Tibial artery (tissue), 4 donors: Measurements from ENCODE around the gene MTARC2.

ENCODE experiments used
- DNase-seq, 2 donors: peaks; one replicate each; pipeline ENCODE4 v3.0.0-alpha.2; 2019
- H3K27ac ChIP-seq, 2 donors: fragments of 200-600 bp; sonication (generic) in 1 of 2; 1 replicate in 1 of 2; 2 replicates in 1 of 2; pipeline ENCODE4 v1.5.1; 2018 to 2019; ENCODE audit warnings: mild to moderate bottlenecking in 1 of 2
- H3K27me3 ChIP-seq, 2 donors: fragments of 200-600 bp; sonication (generic) in 1 of 2; one replicate each; pipeline versions ENCODE4 v1.5.1 to v1.6.0; 2016 to 2019
- H3K36me3 ChIP-seq, 3 donors: fragments of 200-600 bp; sonication (generic) in 2 of 3; one replicate each; pipeline ENCODE4 v1.5.1; 2016 to 2019; ENCODE audit warnings: mild to moderate bottlenecking in 2 of 3
- H3K4me1 ChIP-seq, 4 donors: fragments of 200-600 bp; sonication (generic) in 2 of 4; 1 replicate in 3 of 4; 2 replicates in 1 of 4; pipeline ENCODE4 v1.5.1; 2016 to 2019
- H3K4me3 ChIP-seq, 2 donors: fragments of 200-600 bp; sonication (generic) in 1 of 2; 1 replicate in 1 of 2; 2 replicates in 1 of 2; pipeline ENCODE4 v1.5.1; 2018 to 2019; ENCODE audit warnings: mild to moderate bottlenecking in 2 of 2
- H3K9me3 ChIP-seq, 3 donors: fragments of 200-600 bp; sonication (generic) in 1 of 3; one replicate each; pipeline ENCODE4 v1.5.1; 2016 to 2019
- CTCF ChIP-seq, 2 experiments: fragments of 200-600 bp in 1 of 2; fragments of 450-650 bp in 1 of 2; IDR thresholded peaks; one replicate each; pipeline ENCODE4 v1.5.1; 2017 to 2019; ENCODE audit warnings: antibody characterized with exemption in 2 of 2, mild to moderate bottlenecking in 1 of 2, moderate library complexity in 1 of 2
- intact Hi-C: fragments of 100-400 bp; cut with DNase I; formaldehyde crosslinking; loops from one replicate; pipeline ENCODE4 v1.15.0; 2023; ENCODE audit warnings: low total_unique reads

The MTARC2 gene

DNA sequence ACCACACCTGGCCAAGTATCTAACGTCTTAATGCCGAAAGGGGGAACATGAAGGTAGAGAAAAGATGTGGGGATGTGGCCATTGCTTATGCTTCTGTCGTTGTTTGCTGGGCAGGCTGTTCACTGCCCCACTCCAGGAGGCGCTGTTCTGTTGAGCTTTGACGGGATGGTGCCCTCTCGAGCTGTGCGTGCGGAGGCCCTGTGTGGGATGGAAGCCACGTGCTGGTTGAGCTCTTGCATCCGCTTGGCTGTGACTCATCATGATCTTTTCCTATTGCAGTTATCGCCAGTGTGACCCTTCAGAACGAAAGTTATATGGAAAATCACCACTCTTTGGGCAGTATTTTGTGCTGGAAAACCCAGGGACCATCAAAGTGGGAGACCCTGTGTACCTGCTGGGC is 64.9 kb downstream of the MTARC2 start:
- Histone ChIP-seq H3K36me3 (peaks cover 0 to 39% (median 4%) of the 10 kb centered on the region in 3 donors), H3K4me1 (peaks cover 0 to 6% (median 3%) of the 10 kb centered on the region in 4 donors), H3K27me3 (no peaks in the 10 kb centered on the region), H3K27ac (no peak overlapping the region), H3K9me3 (no peaks in the 10 kb centered on the region), H3K4me3 (no peak overlapping the region)
- intact Hi-C loops = no loop called here
- no peak for TF ChIP-seq CTCF (IDR thresholded peaks at IDR 0.05)
- no peak for DNase-seq

GRCh38 chr1:220815409-220815808 is 67.3 kb downstream of the MTARC2 start:
- no peak for DNase-seq
- intact Hi-C loops = no loop called here
- Histone ChIP-seq H3K27me3 (no peaks in the 10 kb centered on the region), H3K9me3 (no peaks in the 10 kb centered on the region), H3K27ac (no peak overlapping the region), H3K4me3 (no peak overlapping the region), H3K4me1 (peaks cover 0 to 23% (median 13%) of the 10 kb centered on the region in 4 donors), H3K36me3 (peaks cover 0 to 39% (median 4%) of the 10 kb centered on the region in 3 donors)
- TF ChIP-seq CTCF (IDR thresholded peaks at IDR 0.05) = no peak

DNA sequence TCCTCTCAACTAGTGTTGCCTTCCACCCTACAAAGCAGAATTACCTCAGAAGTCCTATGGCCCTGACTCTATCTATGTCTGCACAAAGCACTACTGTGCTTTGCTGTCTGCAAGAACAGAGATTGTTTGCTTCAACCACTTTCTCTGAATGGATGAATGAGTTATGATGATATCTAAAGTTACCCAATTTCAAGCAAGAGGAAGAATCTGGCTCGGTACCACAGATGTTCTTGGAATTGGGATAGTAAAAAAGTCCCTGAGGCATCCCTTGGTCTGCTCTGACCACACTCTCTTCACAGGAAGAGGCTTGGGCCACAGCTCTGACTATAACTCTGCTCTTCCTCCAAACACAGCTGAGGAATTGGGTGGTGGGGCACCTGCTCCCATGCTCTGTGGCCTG is 69.8 kb downstream of the MTARC2 start:
- Histone ChIP-seq H3K9me3 (no peaks in the 10 kb centered on the region), H3K4me1 (peaks cover 0 to 20% (median 12%) of the 10 kb centered on the region in 4 donors), H3K4me3 (no peak overlapping the region), H3K27me3 (no peaks in the 10 kb centered on the region), H3K27ac (peak overlapping the region in 1 of 2 donors; percentile 12), H3K36me3 (peaks cover 0 to 32% (median 0%) of the 10 kb centered on the region in 3 donors)
- TF ChIP-seq CTCF (IDR thresholded peaks at IDR 0.05) = no peak
- peak in 1 of 2 donors; percentile 48 for DNase-seq
- intact Hi-C loops = no loop called here

GRCh38 chr1:220818421-220819173 is 70.5 kb downstream of the MTARC2 start:
- Histone ChIP-seq H3K9me3 (no peaks in the 10 kb centered on the region), H3K27ac (peak overlapping the region; percentile 10 to 12), H3K4me1 (peaks cover 0 to 20% (median 12%) of the 10 kb centered on the region in 4 donors), H3K27me3 (no peaks in the 10 kb centered on the region), H3K36me3 (peaks cover 0 to 26% (median 0%) of the 10 kb centered on the region in 3 donors), H3K4me3 (no peak overlapping the region)
- no peak for TF ChIP-seq CTCF (IDR thresholded peaks at IDR 0.05)
- intact Hi-C loops = no loop called here
- DNase-seq = peak in 1 of 2 donors; percentile 40

GRCh38 chr1:220819467-220820026 is 71.4 kb downstream of the MTARC2 start:
- no peaks in the 10 kb centered on the region for H3K9me3 ChIP-seq
- intact Hi-C loops = no loop called here
- TF ChIP-seq CTCF (IDR thresholded peaks at IDR 0.05) = no peak
- H3K36me3 ChIP-seq = peaks cover 0 to 20% (median 0%) of the 10 kb centered on the region in 3 donors
- no peak for DNase-seq
- no peak overlapping the region for H3K27ac ChIP-seq
- no peak overlapping the region for H3K4me3 ChIP-seq
- H3K4me1 ChIP-seq = peaks cover 0 to 28% (median 14%) of the 10 kb centered on the region in 4 donors
- H3K27me3 ChIP-seq = no peaks in the 10 kb centered on the region
